HFF-Myc (cell line): Measurements from ENCODE around the gene GLMN.

Source experiments
- DNase-seq: peaks from one replicate; pipeline ENCODE4 v3.0.0-alpha.2; 2011; ENCODE audit warnings: low read depth; ENCODE audit errors: extremely low read depth
- H3K4me3 ChIP-seq: replicated peaks from 2 replicates; pipeline ENCODE4 v1.5.1; 2011; ENCODE audit warnings: low read depth, mild to moderate bottlenecking, control low read depth, low read length
- CTCF ChIP-seq: IDR thresholded peaks from 2 replicates; pipeline ENCODE4 v1.5.1; 2012; ENCODE audit warnings: mild to moderate bottlenecking, low read depth, low read length, control low read depth; ENCODE audit errors: missing control alignments

GLMN gene

GRCh38 chr1:92228401-92228800 is 70.4 kb downstream of the GLMN start:
- TF ChIP-seq CTCF: no peak
- no peak for DNase-seq
- no peak overlapping the region for H3K4me3 ChIP-seq

GRCh38 chr1:92219028-92219427 is 79.8 kb downstream of the GLMN start:
- TF ChIP-seq CTCF: no peak
- H3K4me3 ChIP-seq: no peak overlapping the region
- DNase-seq: no peak

- no peak for TF ChIP-seq CTCF
- no peak for DNase-seq
- H3K4me3 ChIP-seq: no peak overlapping the region
These were observed 80.2 kb downstream of the GLMN start for GRCh38 chr1:92218559-92218958.

- no peak within 1 kb of the TSS for H3K4me3 ChIP-seq
- TF ChIP-seq CTCF: no peak
- DNase-seq: no peak
These were observed 81.1 kb downstream of the GLMN start, which contains the start of gene C1orf146 for GRCh38 chr1:92217721-92218120. Gene C1orf146, plus strand, starts transcription at chr1:92217915. Its CDS starts 13,506 bp downstream, at chr1:92231421.

GRCh38 chr1:92211166-92211565 is 87.6 kb downstream of the GLMN start:
- no peak overlapping the region for H3K4me3 ChIP-seq
- TF ChIP-seq CTCF: no peak
- DNase-seq: no peak

GRCh38 chr1:92210701-92211100 is 88.1 kb downstream of the GLMN start:
- no peak for DNase-seq
- TF ChIP-seq CTCF: no peak
- no peak overlapping the region for H3K4me3 ChIP-seq

- no peak for DNase-seq
- H3K4me3 ChIP-seq: no peak overlapping the region
- TF ChIP-seq CTCF: no peak
These were observed 95.7 kb downstream of the GLMN start for GRCh38 chr1:92203105-92203504.
